H1 (cell line): ENCODE data around the gene OLFM3. TPM values are rescaled to one million over a fixed set of nuclear protein-coding genes. Genes with fewer than 3 reads are reported as not detected.

Experiments
- GABPA ChIP-seq: IDR thresholded peaks from 2 replicates; pipeline ENCODE4 v1.6.1; 2011; ENCODE audit warnings: mild to moderate bottlenecking, low read length, moderate library complexity, borderline replicate concordance; ENCODE audit not compliant: insufficient read depth
- HDAC2 ChIP-seq, 2 experiments: fragments of 300-600 bp in 1 of 2; sonication (generic) in 1 of 2; IDR thresholded peaks; 2 replicates each; pipeline ENCODE4 v1.6.1; 2011 to 2012; ENCODE audit warnings: low read depth in 2 of 2, low read length in 2 of 2, mild to moderate bottlenecking in 2 of 2, moderate library complexity in 2 of 2, borderline replicate concordance in 1 of 2, inconsistent platforms in 1 of 2
- MAX ChIP-seq: IDR thresholded peaks from 2 replicates; pipeline ENCODE4 v1.6.1; 2012; ENCODE audit warnings: inconsistent platforms
- NRF1 ChIP-seq: IDR thresholded peaks from 2 replicates; pipeline ENCODE4 v1.6.1; 2011; ENCODE audit warnings: mild to moderate bottlenecking, low read depth, low read length, improper control_type of control experiment
- PHF8 ChIP-seq: fragments of 200-600 bp; sonication (generic); conservative IDR thresholded peaks from 2 replicates; pipeline ENCODE4 v1.7.1; 2012; ENCODE audit warnings: low read depth, mild to moderate bottlenecking, inconsistent platforms, low read length, moderate library complexity
- POU5F1 ChIP-seq: IDR thresholded peaks from 2 replicates; pipeline ENCODE4 v1.6.1; 2011; ENCODE audit warnings: low read depth, mild to moderate bottlenecking, low read length, moderate library complexity
- RAD21 ChIP-seq, 2 experiments: IDR thresholded peaks in 1 of 2; conservative IDR thresholded peaks in 1 of 2; 2 replicates each; pipeline ENCODE4 v1.6.1; 2011; ENCODE audit warnings: low read depth in 2 of 2, low read length in 2 of 2, improper control_type of control experiment in 1 of 2, inconsistent platforms in 1 of 2, mild to moderate bottlenecking in 1 of 2, moderate library complexity in 1 of 2
- RBBP5 ChIP-seq: IDR thresholded peaks from 2 replicates; pipeline ENCODE4 v1.7.1; 2012; ENCODE audit warnings: low read depth, mild to moderate bottlenecking, inconsistent platforms, low read length, moderate library complexity, borderline replicate concordance
- polyA plus RNA-seq, 7 experiments: library from polyadenylated mRNA; depleted of rRNA in 3 of 7; stranded (reverse) in 5 of 7; unstranded in 2 of 7; fragments of >200 nt in 5 of 7; fragments of 200-250 nt in 2 of 7; gene quantifications; 1 replicate in 5 of 7; 2 replicates in 1 of 7; 4 replicates in 1 of 7; pipeline versions ENCODE4 v1.2.1 to v1.2.3, GENCODE V29; 2011 to 2013; ENCODE audit warnings: missing spikeins in 2 of 7, mixed read lengths in 2 of 7
- total RNA-seq: library from RNA; stranded (reverse); fragmentation: NEBNext Ultra II Directional; extraction: Animal tissue kit (Norgen Biotek cat#: 25700); gene quantifications from 2 replicates; pipeline ENCODE4 v1.2.1, GENCODE V29; 2021

The OLFM3 gene
- total and polyA plus RNA-seq, 2 of the 8 experiments (the other 6 are each of a cell fraction or from before 2014, with no cell fraction given): 0.30 to 0.32 TPM

GRCh38 chr1:101996825-101997465 lies at the start of gene OLFM3 (continued):
- TF ChIP-seq RAD21 (IDR thresholded peaks at IDR 0.05 in 1 of 2, conservative IDR thresholded peaks at IDR 0.05 in 1 of 2; ENCODE audit: low read depth in 2 of 2, low read length in 2 of 2): peak; percentile 14 to 36; a peak in 3 of 4 replicates
- no peak for TF ChIP-seq NRF1
- peak; percentile 27; the same call in 1 of the 2 replicates for TF ChIP-seq MAX
- peak; percentile 47 to 63; a peak in 2 of 4 replicates for TF ChIP-seq HDAC2 (IDR thresholded peaks at IDR 0.05; ENCODE audit: borderline replicate concordance in 1 of 2, low read depth in 2 of 2, low read length in 2 of 2)
- TF ChIP-seq PHF8: no peak
- no peak for TF ChIP-seq RBBP5
- no peak for TF ChIP-seq GABPA
- TF ChIP-seq POU5F1: no peak
- TF ChIP-seq, all 59 proteins: peak for 8
